CD14-positive monocyte (primary cell): ENCODE data around the gene UST. TPM values are rescaled to one million over a fixed set of nuclear protein-coding genes. Genes with fewer than 3 reads are reported as not detected.

Source experiments
- DNase-seq, 3 donors: peaks; one replicate each; pipeline ENCODE4 v3.0.0-alpha.2; 2011 to 2022
- H2AFZ ChIP-seq: 2 replicates; pipeline ENCODE4 v1.6.0; 2012; ENCODE audit warnings: mild to moderate bottlenecking, low read depth, low read length, inconsistent platforms; ENCODE audit not compliant: insufficient read depth, poor library complexity, severe bottlenecking
- H3K27ac ChIP-seq, 2 donors: 1 replicate in 1 of 2; 2 replicates in 1 of 2; pipeline ENCODE4 v1.5.1; 2012 to 2013; ENCODE audit warnings: low read length in 2 of 2, control low read depth in 1 of 2, inconsistent platforms in 1 of 2, low read depth in 1 of 2, mild to moderate bottlenecking in 1 of 2
- H3K27me3 ChIP-seq, 2 donors: one replicate each; pipeline versions ENCODE4 v1.6.0 to v1.6.1; 2011 to 2013; ENCODE audit warnings: low read length in 2 of 2; ENCODE audit not compliant: control insufficient read depth in 2 of 2, insufficient read depth in 2 of 2
- H3K36me3 ChIP-seq, 2 donors: replicated peaks in 1 of 2; 1 replicate in 1 of 2; 2 replicates in 1 of 2; pipeline versions ENCODE4 v1.5.1 to v1.6.1; 2012 to 2013; ENCODE audit warnings: low read length in 2 of 2, control low read depth in 1 of 2, inconsistent platforms in 1 of 2, mild to moderate bottlenecking in 1 of 2; ENCODE audit not compliant: insufficient read depth in 2 of 2, control insufficient read depth in 1 of 2
- H3K4me1 ChIP-seq, 2 donors: 1 replicate in 1 of 2; 2 replicates in 1 of 2; pipeline versions ENCODE4 v1.5.1 to v1.6.1; 2012 to 2013; ENCODE audit warnings: low read length in 2 of 2, control low read depth in 1 of 2, inconsistent platforms in 1 of 2, mild to moderate bottlenecking in 1 of 2, moderate library complexity in 1 of 2; ENCODE audit not compliant: insufficient read depth in 2 of 2, control insufficient read depth in 1 of 2
- H3K4me2 ChIP-seq: replicated peaks from 2 replicates; pipeline ENCODE3; 2012; ENCODE audit warnings: low read length, moderate library complexity, mild to moderate bottlenecking; ENCODE audit not compliant: poor library complexity, severe bottlenecking; ENCODE audit errors: extremely low read depth
- H3K4me3 ChIP-seq, 3 experiments: fragments of 200-600 bp in 1 of 3; sonication (generic) in 1 of 3; replicated peaks in 1 of 3; 1 replicate in 2 of 3; 2 replicates in 1 of 3; pipeline ENCODE4 v1.5.1; 2011 to 2013; ENCODE audit warnings: low read length in 3 of 3, mild to moderate bottlenecking in 3 of 3, control low read depth in 2 of 3, low read depth in 2 of 3, inconsistent platforms in 1 of 3, moderate library complexity in 1 of 3
- H3K79me2 ChIP-seq: 2 replicates; pipeline ENCODE4 v1.6.0; 2012; ENCODE audit warnings: mild to moderate bottlenecking, control low read depth, inconsistent platforms, low read length, moderate library complexity; ENCODE audit not compliant: insufficient read depth
- H3K9ac ChIP-seq: 2 replicates; pipeline ENCODE4 v1.6.0; 2017; ENCODE audit warnings: low read length, mild to moderate bottlenecking; ENCODE audit not compliant: insufficient read depth, poor library complexity, severe bottlenecking
- H3K9me3 ChIP-seq, 2 donors: replicated peaks in 1 of 2; 1 replicate in 1 of 2; 2 replicates in 1 of 2; pipeline versions ENCODE4 v1.5.1 to v1.6.1; 2012 to 2013; ENCODE audit warnings: low read length in 2 of 2, control low read depth in 1 of 2; ENCODE audit not compliant: control insufficient read depth in 1 of 2, insufficient read depth in 1 of 2
- H4K20me1 ChIP-seq: 2 replicates; pipeline ENCODE4 v1.6.0; 2012; ENCODE audit warnings: mild to moderate bottlenecking, low read length, control low read depth, moderate library complexity; ENCODE audit not compliant: insufficient read depth
- H3K27ac Mint-ChIP-seq, 7 donors: one replicate each; pipeline ENCODE4 v1.8.0; 2020; ENCODE audit warnings: mild to moderate bottlenecking in 7 of 7, mixed read lengths in 7 of 7, moderate library complexity in 6 of 7, inconsistent platforms in 2 of 7
- H3K27me3 Mint-ChIP-seq, 3 donors: one replicate each; pipeline ENCODE4 v1.8.0; 2021 to 2022; ENCODE audit warnings: low read depth in 3 of 3, mild to moderate bottlenecking in 3 of 3, mixed read lengths in 3 of 3, moderate library complexity in 3 of 3, inconsistent platforms in 1 of 3
- H3K36me3 Mint-ChIP-seq, 2 donors: one replicate each; pipeline ENCODE4 v1.8.0; 2020; ENCODE audit warnings: mixed read lengths in 2 of 2, inconsistent platforms in 1 of 2, mild to moderate bottlenecking in 1 of 2
- H3K4me1 Mint-ChIP-seq: one replicate; pipeline ENCODE4 v1.8.0; 2020; ENCODE audit warnings: mild to moderate bottlenecking, mixed read lengths
- H3K4me3 Mint-ChIP-seq, 2 donors: one replicate each; pipeline ENCODE4 v1.8.0; 2020; ENCODE audit warnings: mild to moderate bottlenecking in 2 of 2, mixed read lengths in 2 of 2, moderate library complexity in 1 of 2
- H3K9me3 Mint-ChIP-seq, 7 donors: one replicate each; pipeline ENCODE4 v1.8.0; 2020 to 2022; ENCODE audit warnings: mixed read lengths in 7 of 7, mild to moderate bottlenecking in 6 of 7, moderate library complexity in 6 of 7, inconsistent platforms in 2 of 7
- WGBS: methylation state at CpG from one replicate; pipeline ENCODE4 v1.1.5; 2013; ENCODE audit warnings: missing lambda C conversion rate; ENCODE audit not compliant: insufficient coverage; 5-methylcytosine and 5-hydroxymethylcytosine counted together
- intact Hi-C, 2 donors: fragments of 100-400 bp; cut with micrococcal nuclease; formaldehyde crosslinking; loops; one replicate each; pipeline versions ENCODE4 v1.15.0 to v1.15.1; 2023
- polyA plus RNA-seq, 3 donors: library from polyadenylated mRNA; depleted of rRNA in 1 of 3; unstranded in 2 of 3; stranded (reverse) in 1 of 3; fragments of 300-500 nt in 2 of 3; fragments of >200 nt in 1 of 3; fragmentation: Illumina TruSeq in 2 of 3; gene quantifications; 1 replicate in 2 of 3; 2 replicates in 1 of 3; pipeline ENCODE4 v1.2.3, GENCODE V29; 2012 to 2021
- TF ChIP-seq, protein P1 (sequence below): fragments of 200-600 bp; IDR thresholded peaks from one replicate; pipeline ENCODE4 v1.8.0; 2022; ENCODE audit warnings: antibody characterized with exemption, mild to moderate bottlenecking

The UST gene
- polyA plus RNA-seq, 3 donors, result 0.33 to 0.53 (median 0.48) TPM

DNA sequence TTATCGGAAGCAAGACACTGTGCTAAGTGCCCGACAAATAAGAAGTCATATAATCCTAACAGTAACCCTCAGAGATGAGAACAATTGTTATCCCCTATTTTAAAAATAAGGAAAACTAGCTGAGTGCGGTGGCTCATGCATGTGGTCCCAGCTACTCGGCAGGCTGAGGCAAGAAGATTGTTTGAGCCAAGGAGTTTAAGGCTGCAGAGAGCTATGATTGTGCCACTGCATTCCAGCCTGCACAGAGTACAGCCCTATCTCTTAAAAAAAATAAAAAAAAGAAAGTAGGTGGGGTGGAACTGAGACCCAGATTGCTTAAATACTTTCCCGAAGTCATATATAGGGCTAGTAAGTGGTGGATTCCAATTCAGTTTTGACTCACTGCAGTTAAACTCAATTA, 84.7 kb downstream of the UST start:
- H3K79me2 ChIP-seq, result no peaks in the 10 kb centered on the region
- TF ChIP-seq, protein P1, sequence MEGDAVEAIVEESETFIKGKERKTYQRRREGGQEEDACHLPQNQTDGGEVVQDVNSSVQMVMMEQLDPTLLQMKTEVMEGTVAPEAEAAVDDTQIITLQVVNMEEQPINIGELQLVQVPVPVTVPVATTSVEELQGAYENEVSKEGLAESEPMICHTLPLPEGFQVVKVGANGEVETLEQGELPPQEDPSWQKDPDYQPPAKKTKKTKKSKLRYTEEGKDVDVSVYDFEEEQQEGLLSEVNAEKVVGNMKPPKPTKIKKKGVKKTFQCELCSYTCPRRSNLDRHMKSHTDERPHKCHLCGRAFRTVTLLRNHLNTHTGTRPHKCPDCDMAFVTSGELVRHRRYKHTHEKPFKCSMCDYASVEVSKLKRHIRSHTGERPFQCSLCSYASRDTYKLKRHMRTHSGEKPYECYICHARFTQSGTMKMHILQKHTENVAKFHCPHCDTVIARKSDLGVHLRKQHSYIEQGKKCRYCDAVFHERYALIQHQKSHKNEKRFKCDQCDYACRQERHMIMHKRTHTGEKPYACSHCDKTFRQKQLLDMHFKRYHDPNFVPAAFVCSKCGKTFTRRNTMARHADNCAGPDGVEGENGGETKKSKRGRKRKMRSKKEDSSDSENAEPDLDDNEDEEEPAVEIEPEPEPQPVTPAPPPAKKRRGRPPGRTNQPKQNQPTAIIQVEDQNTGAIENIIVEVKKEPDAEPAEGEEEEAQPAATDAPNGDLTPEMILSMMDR, result no peak
- H3K9ac ChIP-seq, result no peak overlapping the region
- no peak overlapping the region for H2AFZ ChIP-seq
- peaks cover 0 to 5% (median 0%) of the 10 kb centered on the region in 7 donors for H3K9me3 Mint-ChIP-seq
- H3K4me3 Mint-ChIP-seq, result no peak overlapping the region
- intact Hi-C loops, result no loop called here
- peaks cover 0 to 2% of the 10 kb centered on the region in 2 donors for H3K4me1 ChIP-seq
- H3K36me3 ChIP-seq, result no peaks in the 10 kb centered on the region
- no peak overlapping the region for H3K4me2 ChIP-seq
- H3K27ac ChIP-seq, result no peak overlapping the region
- H3K9me3 ChIP-seq, result no peaks in the 10 kb centered on the region
- peaks cover 0 to 2% (median 2%) of the 10 kb centered on the region in 3 donors for H3K27me3 Mint-ChIP-seq
- H3K4me1 Mint-ChIP-seq, result peaks cover 7% of the 10 kb centered on the region
- WGBS, result no CpG with 5 or more reads among the region's 5 CpGs
- no peaks in the 10 kb centered on the region for H3K27me3 ChIP-seq
- no peaks in the 10 kb centered on the region for H4K20me1 ChIP-seq
- no peak for DNase-seq
- no peak overlapping the region for H3K27ac Mint-ChIP-seq
- no peaks in the 10 kb centered on the region for H3K36me3 Mint-ChIP-seq
- no peak overlapping the region for H3K4me3 ChIP-seq

DNA sequence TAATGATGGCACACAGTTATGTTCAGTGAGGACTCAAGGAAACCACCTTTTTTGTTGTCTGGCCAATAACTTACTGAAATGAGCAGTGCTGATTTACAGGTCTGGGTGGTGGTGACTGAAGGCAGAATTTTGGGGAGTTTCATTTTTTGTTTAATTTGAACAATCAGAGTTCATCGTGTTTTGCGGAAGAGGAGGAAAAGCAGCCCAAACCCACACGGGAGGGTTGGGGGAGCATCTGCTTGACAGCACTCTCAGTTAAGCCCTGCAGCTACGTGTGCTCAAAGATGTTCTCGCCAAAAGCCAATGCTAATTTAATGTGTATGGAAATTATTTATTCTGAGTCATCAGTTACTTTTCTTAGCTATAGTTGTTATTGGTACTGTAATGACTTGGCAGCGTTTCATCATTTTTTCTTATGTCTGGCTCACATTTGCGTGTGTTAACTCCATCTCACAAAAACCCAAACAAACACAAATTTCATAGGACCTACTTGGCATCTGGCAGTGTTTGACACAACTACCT, 89.2 kb downstream of the UST start:
- no peaks in the 10 kb centered on the region for H3K4me1 Mint-ChIP-seq
- Histone ChIP-seq H3K27ac (no peak overlapping the region), H3K36me3 (no peaks in the 10 kb centered on the region), H4K20me1 (no peaks in the 10 kb centered on the region), H3K4me2 (no peak overlapping the region), H3K27me3 (no peaks in the 10 kb centered on the region), H3K79me2 (no peaks in the 10 kb centered on the region), H3K4me1 (no peaks in the 10 kb centered on the region), H2AFZ (no peak overlapping the region), H3K9me3 (no peaks in the 10 kb centered on the region), H3K9ac (no peak overlapping the region), H3K4me3 (no peak overlapping the region)
- H3K27me3 Mint-ChIP-seq, result peaks cover 0 to 2% (median 0%) of the 10 kb centered on the region in 3 donors
- H3K4me3 Mint-ChIP-seq, result no peak overlapping the region
- H3K27ac Mint-ChIP-seq, result no peak overlapping the region
- H3K36me3 Mint-ChIP-seq, result no peaks in the 10 kb centered on the region
- WGBS, result 96% methylated on average over 7 of the region's 7 CpGs
- no peak for DNase-seq
- intact Hi-C loops, result no loop called here
- peaks cover 0 to 2% (median 0%) of the 10 kb centered on the region in 7 donors for H3K9me3 Mint-ChIP-seq
- TF ChIP-seq, protein P1, result no peak
